GM21381 (cell line): Measurements from ENCODE around the gene TMEM181.
"Not testable (repeated sequence)": the region's sequence is repeated elsewhere in the genome, so short reads cannot be mapped to it uniquely, and the experiment has no call there.

Source experiments
- ATAC-seq: cut with Tn5 transposase; IDR thresholded peaks from one replicate; pipeline ENCODE4 v1.9.1; 2021; ENCODE audit warnings: mild to moderate bottlenecking, moderate library complexity; ENCODE audit not compliant: unreplicated experiment

The TMEM181 gene

GRCh38 chr6:158591134-158591809 lies 31.4 kb downstream of the TMEM181 start:
- ATAC-seq, result no peak

GRCh38 chr6:158591810-158592209 lies 31.9 kb downstream of the TMEM181 start:
- no peak for ATAC-seq

- ATAC-seq, result no peak
These were observed 33.8 kb downstream of the TMEM181 start for GRCh38 chr6:158593670-158594069.

- no peak for ATAC-seq
These were observed 35.3 kb downstream of the TMEM181 start for GRCh38 chr6:158595223-158595622.

- ATAC-seq, result no peak
These were observed 37.0 kb downstream of the TMEM181 start for GRCh38 chr6:158596861-158597260.

- no peak for ATAC-seq
These were observed 37.7 kb downstream of the TMEM181 start for GRCh38 chr6:158597565-158597964.

- no peak for ATAC-seq
These were observed 39.7 kb downstream of the TMEM181 start for GRCh38 chr6:158599635-158600034.

GRCh38 chr6:158603261-158604047 lies 43.6 kb downstream of the TMEM181 start:
- ATAC-seq, result no peak

GRCh38 chr6:158604048-158604406 lies 44.1 kb downstream of the TMEM181 start:
- no peak for ATAC-seq

- no peak for ATAC-seq
These were observed 45.5 kb downstream of the TMEM181 start for GRCh38 chr6:158605266-158605878.

GRCh38 chr6:158606011-158606410 lies 46.1 kb downstream of the TMEM181 start:
- not testable (repeated sequence) for ATAC-seq

GRCh38 chr6:158606935-158607334 lies 47.0 kb downstream of the TMEM181 start:
- ATAC-seq, result no peak

GRCh38 chr6:158607411-158608170 lies 47.7 kb downstream of the TMEM181 start:
- no peak for ATAC-seq

GRCh38 chr6:158608221-158608620 lies 48.3 kb downstream of the TMEM181 start:
- ATAC-seq, result no peak

- no peak for ATAC-seq
These were observed 49.7 kb downstream of the TMEM181 start for GRCh38 chr6:158609455-158610155.

GRCh38 chr6:158610319-158610968 lies 50.6 kb downstream of the TMEM181 start:
- no peak for ATAC-seq

- no peak for ATAC-seq
These were observed 51.1 kb downstream of the TMEM181 start for GRCh38 chr6:158611039-158611438.

- no peak for ATAC-seq
These were observed 51.9 kb downstream of the TMEM181 start for GRCh38 chr6:158611541-158612370.

GRCh38 chr6:158614606-158615005 lies 54.7 kb downstream of the TMEM181 start:
- not testable (repeated sequence) for ATAC-seq
